GM12878 (cell line): ENCODE data around the gene LSP1. TPM values are rescaled to one million over a fixed set of nuclear protein-coding genes. Genes with fewer than 3 reads are reported as not detected.

ENCODE experiments used
- ATAC-seq: fragments of 200-7000 bp; cut with Tn5 transposase; 3 replicates; pipeline ENCODE4 v1.9.1; 2020; ENCODE audit warnings: mild to moderate bottlenecking, moderate library complexity
- BruUV-seq: library from RNA; stranded (reverse); fragments of 400-500 nt; replicated peaks from 2 replicates; lab custom pipeline; 2021; lab: Mats Ljungman, UMichigan
- CTCF ChIA-PET: fragments of 300-600 bp; sonication (Branson Sonifier 250); formaldehyde crosslinking; extraction: SDS; loops from one replicate; lab custom pipeline; 2021; ENCODE audit warnings: inconsistent platforms; lab: Yijun Ruan, JAX
- POLR2A ChIA-PET: fragments of 350-600 bp; formaldehyde crosslinking; extraction: SDS; loops from one replicate; lab custom pipeline; 2021; ENCODE audit warnings: inconsistent platforms; lab: Charles Lee
- RAD21 ChIA-PET: fragments of 300-600 bp; sonication (Branson Sonifier 250); formaldehyde crosslinking; loops from one replicate; lab custom pipeline; 2023; ENCODE audit warnings: antibody characterized with exemption; ENCODE audit not compliant: unreplicated experiment; lab: Charles Lee
- SMC1A ChIA-PET: fragments of 300-600 bp; sonication (Branson Sonifier 250); formaldehyde crosslinking; loops from one replicate; lab custom pipeline; 2023; ENCODE audit not compliant: unreplicated experiment, uncharacterized antibody; lab: Charles Lee
- DNase-seq: peaks from one replicate; pipeline ENCODE4 v3.0.0-alpha.2; 2011; ENCODE audit warnings: low read depth, low spot score
- FAIRE-seq: peaks from 3 replicates; lab custom pipeline; 2011; peaks lifted over from hg19 to GRCh38; lab: Jason Lieb, UNC
- H2AFZ ChIP-seq: 2 replicates; pipeline ENCODE4 v1.6.0; 2011; ENCODE audit warnings: low read depth, low read length, control low read depth; ENCODE audit not compliant: control insufficient read depth
- H3K27ac ChIP-seq: 2 replicates; pipeline ENCODE4 v1.5.1; 2011; ENCODE audit warnings: control low read depth; ENCODE audit not compliant: control insufficient read depth, insufficient read depth
- H3K27me3 ChIP-seq, 2 experiments: replicated peaks in 1 of 2; 2 replicates each; pipeline versions ENCODE4 v1.6.0 to v1.6.1; 2011; ENCODE audit warnings: low read length in 1 of 2; ENCODE audit not compliant: control insufficient read depth in 2 of 2, insufficient read depth in 2 of 2
- H3K36me3 ChIP-seq, 2 experiments: 2 replicates each; pipeline ENCODE4 v1.5.1; 2011; ENCODE audit warnings: low read length in 1 of 2; ENCODE audit not compliant: control insufficient read depth in 2 of 2, insufficient read depth in 2 of 2
- H3K4me1 ChIP-seq: 2 replicates; pipeline ENCODE4 v1.6.1; 2011; ENCODE audit warnings: mild to moderate bottlenecking, low read length, moderate library complexity, mixed read lengths; ENCODE audit not compliant: control insufficient read depth, insufficient read depth
- H3K4me2 ChIP-seq: 2 replicates; pipeline ENCODE4 v1.6.0; 2011; ENCODE audit warnings: control low read depth; ENCODE audit not compliant: control insufficient read depth, insufficient read depth
- H3K4me3 ChIP-seq: fragments of 200-600 bp; sonication (generic); 2 replicates; pipeline ENCODE4 v1.5.1; 2016
- H3K79me2 ChIP-seq: 2 replicates; pipeline ENCODE4 v1.6.0; 2011; ENCODE audit warnings: low read length; ENCODE audit not compliant: control insufficient read depth, insufficient read depth
- H3K9ac ChIP-seq: 2 replicates; pipeline ENCODE4 v1.8.0; 2011; ENCODE audit warnings: low read length, control low read depth, mixed read lengths; ENCODE audit not compliant: control insufficient read depth, insufficient read depth
- H3K9me3 ChIP-seq: replicated peaks from 3 replicates; pipeline ENCODE4 v1.5.1; 2011; ENCODE audit warnings: mild to moderate bottlenecking, low read length; ENCODE audit not compliant: control insufficient read depth, insufficient read depth
- H4K20me1 ChIP-seq: 2 replicates; pipeline ENCODE4 v1.6.0; 2011; ENCODE audit not compliant: control insufficient read depth, insufficient read depth
- GATAD2B ChIP-seq: fragments of 450-650 bp; conservative IDR thresholded peaks from 2 replicates; pipeline ENCODE4 v1.6.1; 2017; ENCODE audit warnings: low read depth, mild to moderate bottlenecking, moderate library complexity
- YY1 ChIP-seq: IDR thresholded peaks from 2 replicates; pipeline ENCODE4 v1.6.1; 2011; ENCODE audit warnings: low read depth, mild to moderate bottlenecking, low read length
- WGBS: methylation state at CpG from one replicate; pipeline ENCODE4 v1.1.6; 2016; ENCODE audit warnings: low lambda C conversion rate; ENCODE audit not compliant: insufficient replicate concordance, insufficient coverage; ENCODE audit errors: missing lambda C conversion rate; 5-methylcytosine and 5-hydroxymethylcytosine counted together
- in situ Hi-C: fragments of 300-500 bp; cut with MboI; formaldehyde crosslinking; loops from 9 replicates; pipeline ENCODE4 v1.14.3; 2018; ENCODE audit warnings: mixed read lengths
- intact Hi-C: fragments of 100-400 bp; cut with micrococcal nuclease; formaldehyde crosslinking; loops from one replicate; pipeline ENCODE4 v1.14.2; 2022; ENCODE audit not compliant: unreplicated experiment
- polyA plus RNA-seq, 11 experiments: library from polyadenylated mRNA; depleted of rRNA in 4 of 11; unstranded in 6 of 11; stranded (reverse) in 5 of 11; fragments of >200 nt; fragmentation: Nextera tagmentation in 4 of 11; fragmentation: Illumina TruSeq in 1 of 11; extraction: Ambion mirVana in 4 of 11; extraction: Trizol in 1 of 11; gene quantifications; 1 replicate in 1 of 11; 2 replicates in 10 of 11; pipeline versions ENCODE4 v1.2.1 to v1.2.3, GENCODE V29; 2011 to 2016; ENCODE audit warnings: inconsistent platforms in 2 of 11, missing spikeins in 2 of 11, low read depth in 1 of 11
- total RNA-seq, 4 experiments: library from RNA; depleted of rRNA in 3 of 4; stranded (reverse); fragments of >200 nt in 3 of 4; fragmentation: Illumina TruSeq in 1 of 4; extraction: Trizol in 1 of 4; gene quantifications; 2 replicates each; pipeline versions ENCODE4 v1.2.1 to v1.2.3, GENCODE V29; 2013 to 2021
- TF ChIP-seq, protein P1 (sequence below), 3 experiments: IDR thresholded peaks in 2 of 3; conservative IDR thresholded peaks in 1 of 3; 2 replicates each; pipeline ENCODE4 v1.5.1; 2011; ENCODE audit warnings: low read depth in 3 of 3, low read length in 3 of 3, mild to moderate bottlenecking in 3 of 3, control low read depth in 2 of 3, moderate library complexity in 2 of 3, inconsistent platforms in 1 of 3, mixed read lengths in 1 of 3; ENCODE audit not compliant: control insufficient read depth in 2 of 3, insufficient read depth in 1 of 3; ENCODE audit errors: extremely low read depth in 1 of 3

Gene LSP1
- total and polyA plus RNA-seq, 10 of the 15 experiments (the other 5 are each of a cell fraction or from before 2014, with no cell fraction given) = 19.2 to 488 (median 369) TPM

DNA sequence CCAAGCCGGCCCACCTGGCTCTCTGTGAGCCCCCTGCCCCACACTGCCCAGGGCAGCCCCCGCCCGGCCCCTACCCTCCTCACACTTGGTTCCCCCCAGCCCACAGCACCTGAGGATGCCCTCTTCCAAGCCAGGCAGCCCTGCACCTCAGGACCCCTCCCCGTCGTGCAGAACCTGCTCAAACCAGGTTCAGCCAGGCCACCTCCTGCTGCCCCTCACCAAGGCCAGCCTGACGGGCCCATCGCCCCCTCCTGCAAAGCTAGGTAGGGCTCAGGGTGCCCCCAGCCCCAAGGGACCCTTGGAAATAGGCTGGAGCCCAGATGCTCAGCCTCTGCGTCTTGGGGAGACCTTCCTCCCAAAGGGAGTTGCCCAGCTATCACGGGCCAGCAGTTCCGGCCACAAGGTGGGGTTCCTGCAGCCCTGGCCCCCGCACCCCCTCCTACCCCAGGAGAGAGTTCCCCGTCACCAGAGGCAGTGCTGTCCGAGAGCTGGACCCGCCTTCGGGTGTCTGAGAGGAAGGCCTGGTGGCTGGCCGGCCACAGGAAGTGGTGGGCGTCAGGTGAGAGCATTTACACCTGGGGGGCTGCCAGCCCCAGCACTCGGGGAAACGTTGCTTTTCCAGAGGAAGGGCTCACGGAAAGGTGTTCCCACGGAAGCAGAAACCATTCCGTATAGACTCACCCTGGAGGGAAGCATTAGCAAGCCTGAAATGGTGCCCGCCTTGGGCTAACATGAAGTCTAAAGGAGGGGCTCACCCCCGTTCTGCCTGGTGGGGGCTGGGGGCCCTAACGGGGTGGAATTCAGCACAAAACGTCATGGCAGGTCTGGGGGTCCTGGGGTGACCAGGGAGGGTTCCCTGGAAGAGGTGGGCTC, 21.3 kb upstream of the LSP1 start:
- no peak for FAIRE-seq
- H3K4me1 ChIP-seq = no peaks in the 10 kb centered on the region
- no peaks in the 10 kb centered on the region for H3K79me2 ChIP-seq
- H3K9ac ChIP-seq = no peak overlapping the region
- in situ Hi-C loops (no loop called here), intact Hi-C loops (loop anchor here (1.0 to 5.0 kb wide), 2 partner anchors 137 to 179 kb away; no protein-coding TSS in a partner anchor)
- ATAC-seq = no peak
- no peaks in the 10 kb centered on the region for H3K36me3 ChIP-seq
- no peak overlapping the region for H2AFZ ChIP-seq
- H3K4me3 ChIP-seq = no peak overlapping the region
- TF ChIP-seq YY1 (0 out of 2 replicates have a peak, but pooled peaks have one; percentile 32), GATAD2B (no peak)
- TF ChIP-seq, protein P1, sequence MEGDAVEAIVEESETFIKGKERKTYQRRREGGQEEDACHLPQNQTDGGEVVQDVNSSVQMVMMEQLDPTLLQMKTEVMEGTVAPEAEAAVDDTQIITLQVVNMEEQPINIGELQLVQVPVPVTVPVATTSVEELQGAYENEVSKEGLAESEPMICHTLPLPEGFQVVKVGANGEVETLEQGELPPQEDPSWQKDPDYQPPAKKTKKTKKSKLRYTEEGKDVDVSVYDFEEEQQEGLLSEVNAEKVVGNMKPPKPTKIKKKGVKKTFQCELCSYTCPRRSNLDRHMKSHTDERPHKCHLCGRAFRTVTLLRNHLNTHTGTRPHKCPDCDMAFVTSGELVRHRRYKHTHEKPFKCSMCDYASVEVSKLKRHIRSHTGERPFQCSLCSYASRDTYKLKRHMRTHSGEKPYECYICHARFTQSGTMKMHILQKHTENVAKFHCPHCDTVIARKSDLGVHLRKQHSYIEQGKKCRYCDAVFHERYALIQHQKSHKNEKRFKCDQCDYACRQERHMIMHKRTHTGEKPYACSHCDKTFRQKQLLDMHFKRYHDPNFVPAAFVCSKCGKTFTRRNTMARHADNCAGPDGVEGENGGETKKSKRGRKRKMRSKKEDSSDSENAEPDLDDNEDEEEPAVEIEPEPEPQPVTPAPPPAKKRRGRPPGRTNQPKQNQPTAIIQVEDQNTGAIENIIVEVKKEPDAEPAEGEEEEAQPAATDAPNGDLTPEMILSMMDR (IDR thresholded peaks at IDR 0.05 in 2 of 3, conservative IDR thresholded peaks at IDR 0.05 in 1 of 3; ENCODE audit: control insufficient read depth in 2 of 3, extremely low read depth in 1 of 3, insufficient read depth in 1 of 3, low read depth in 3 of 3, low read length in 3 of 3) = 0 out of 6 replicates have a peak, but pooled peaks of 1 of the 3 experiments have one; percentile 6
- TF ChIP-seq, all 136 proteins: peak for 2
- Histone ChIP-seq H4K20me1 (no peaks in the 10 kb centered on the region), H3K27me3 (no peaks in the 10 kb centered on the region; a peak in 2 of 4 replicates), H3K9me3 (no peaks in the 10 kb centered on the region), H3K4me2 (no peak overlapping the region), H3K27ac (no peak overlapping the region)
- POLR2A ChIA-PET = no interaction called here
- RAD21 ChIA-PET = interaction anchor here (1.3 to 7.5 kb wide), 6 partner anchors 90 to 320 kb away, joined by 3 to 107 read pairs (median 8); no protein-coding TSS in a partner anchor
- SMC1A ChIA-PET = interaction anchor here (2.0 to 5.9 kb wide), 2 partner anchors 23 to 137 kb away, joined by 4 to 65 read pairs; no protein-coding TSS in a partner anchor
- DNase-seq = no peak
- BruUV-seq = no TSS peak
- CTCF ChIA-PET = interaction anchor here (1.1 to 7.9 kb wide), 10 partner anchors 9 to 320 kb away, joined by 3 to 187 read pairs (median 6); no protein-coding TSS in a partner anchor
- WGBS = 10% methylated on average over 23 of the region's 26 CpGs
